HEK293 (cell line): ENCODE measurements around the gene SCTR.
A peak's percentile ranks its signal among the peaks of the same experiment; 100 is the strongest.

Source experiments
- CTCF ChIA-PET: fragments of 350-600 bp; formaldehyde crosslinking; extraction: SDS; loops from one replicate; lab custom pipeline; 2021; ENCODE audit warnings: antibody characterized with exemption; lab: Yijun Ruan, JAX
- POLR2A ChIA-PET: fragments of 300-600 bp; formaldehyde crosslinking; extraction: SDS; loops from one replicate; lab custom pipeline; 2020; ENCODE audit warnings: antibody characterized with exemption, inconsistent platforms; lab: Yijun Ruan, JAX
- H3K27ac ChIP-seq: fragments of 200-500 bp; sonication (Bioruptor generic); 2 replicates; pipeline ENCODE4 v1.5.1; 2014; ENCODE audit warnings: low read depth, low read length, control low read depth, inconsistent platforms; ENCODE audit errors: extremely low read depth
- H3K36me3 ChIP-seq, 2 experiments: fragments of 200-500 bp in 1 of 2; sonication (Bioruptor generic) in 1 of 2; 1 replicate in 1 of 2; 2 replicates in 1 of 2; pipeline ENCODE4 v1.5.1; 2014 to 2017; ENCODE audit warnings: inconsistent platforms in 2 of 2, low read length in 2 of 2; ENCODE audit not compliant: control insufficient read depth in 2 of 2, insufficient read depth in 1 of 2
- H3K4me1 ChIP-seq: fragments of 200-500 bp; sonication (Bioruptor generic); 2 replicates; pipeline ENCODE4 v1.5.1; 2014; ENCODE audit warnings: mild to moderate bottlenecking, low read length, inconsistent platforms; ENCODE audit not compliant: control insufficient read depth, insufficient read depth
- H3K4me3 ChIP-seq: 2 replicates; pipeline ENCODE4 v1.5.1; 2011; ENCODE audit warnings: low read depth, mild to moderate bottlenecking, control low read depth, low read length, moderate library complexity
- H3K9me3 ChIP-seq: fragments of 200-500 bp; sonication (Bioruptor generic); 2 replicates; pipeline ENCODE4 v1.5.1; 2014; ENCODE audit warnings: low read depth, low read length, inconsistent platforms; ENCODE audit not compliant: control insufficient read depth, insufficient read depth
- IKZF3 ChIP-seq: fragments of 450-650 bp; IDR thresholded peaks from 2 replicates; pipeline ENCODE4 v1.5.0; 2018; ENCODE audit warnings: missing biosample characterization, mild to moderate bottlenecking, missing genetic modification characterization, moderate library complexity
- RBAK ChIP-seq: fragments of 450-650 bp; formaldehyde crosslinking; IDR thresholded peaks from 2 replicates; pipeline ENCODE4 v1.5.1; 2016; ENCODE audit warnings: missing biosample characterization, missing genetic modification characterization
- SETDB1 ChIP-seq: IDR thresholded peaks from one replicate; pipeline ENCODE4 v1.6.1; 2017; ENCODE audit warnings: mild to moderate bottlenecking, low read length, moderate library complexity, mixed read lengths; ENCODE audit not compliant: insufficient read length
- TRIM28 ChIP-seq: IDR thresholded peaks from 2 replicates; pipeline ENCODE4 v1.6.1; 2011; ENCODE audit warnings: low read length, control low read depth, borderline replicate concordance
- ZFHX2 ChIP-seq: fragments of 450-650 bp; formaldehyde crosslinking; conservative IDR thresholded peaks from 2 replicates; pipeline ENCODE4 v1.5.1; 2016; ENCODE audit warnings: missing biosample characterization, missing genetic modification characterization
- ZFP69B ChIP-seq: fragments of 450-650 bp; formaldehyde crosslinking; IDR thresholded peaks from 2 replicates; pipeline ENCODE4 v1.5.1; 2016; ENCODE audit warnings: missing biosample characterization, missing genetic modification characterization
- ZNF155 ChIP-seq: fragments of 450-650 bp; formaldehyde crosslinking; IDR thresholded peaks from 2 replicates; pipeline ENCODE4 v1.5.1; 2016; ENCODE audit warnings: missing biosample characterization, missing genetic modification characterization
- ZNF175 ChIP-seq: fragments of 450-650 bp; formaldehyde crosslinking; IDR thresholded peaks from 2 replicates; pipeline ENCODE4 v1.5.1; 2016; ENCODE audit warnings: missing biosample characterization, missing genetic modification characterization
- ZNF239 ChIP-seq: fragments of 450-650 bp; formaldehyde crosslinking; IDR thresholded peaks from 2 replicates; pipeline ENCODE4 v1.5.1; 2016; ENCODE audit warnings: missing biosample characterization, missing genetic modification characterization
- ZNF248 ChIP-seq: fragments of 450-650 bp; formaldehyde crosslinking; IDR thresholded peaks from 2 replicates; pipeline ENCODE4 v1.5.1; 2017; ENCODE audit warnings: missing biosample characterization, missing genetic modification characterization
- ZNF266 ChIP-seq: fragments of 450-650 bp; formaldehyde crosslinking; IDR thresholded peaks from 2 replicates; pipeline ENCODE4 v1.5.1; 2016; ENCODE audit warnings: missing biosample characterization, missing genetic modification characterization, low read depth
- ZNF48 ChIP-seq: fragments of 450-650 bp; formaldehyde crosslinking; IDR thresholded peaks from 2 replicates; pipeline ENCODE4 v1.5.1; 2016; ENCODE audit warnings: missing biosample characterization, missing genetic modification characterization
- ZNF548 ChIP-seq: fragments of 450-650 bp; formaldehyde crosslinking; IDR thresholded peaks from 2 replicates; pipeline ENCODE4 v1.5.1; 2016; ENCODE audit warnings: missing biosample characterization, missing genetic modification characterization
- ZNF561 ChIP-seq: fragments of 450-650 bp; IDR thresholded peaks from 2 replicates; pipeline ENCODE4 v1.5.1; 2018; ENCODE audit warnings: missing biosample characterization, missing genetic modification characterization, borderline replicate concordance
- ZNF585B ChIP-seq: fragments of 450-650 bp; formaldehyde crosslinking; IDR thresholded peaks from 2 replicates; pipeline ENCODE4 v1.5.1; 2016; ENCODE audit warnings: missing biosample characterization, missing genetic modification characterization
- ZNF596 ChIP-seq: fragments of 450-650 bp; IDR thresholded peaks from 2 replicates; pipeline ENCODE4 v1.5.0; 2018; ENCODE audit warnings: missing biosample characterization, mild to moderate bottlenecking, missing genetic modification characterization, moderate library complexity
- ZNF621 ChIP-seq: fragments of 450-650 bp; formaldehyde crosslinking; IDR thresholded peaks from 2 replicates; pipeline ENCODE4 v1.5.1; 2017; ENCODE audit warnings: missing biosample characterization, missing genetic modification characterization
- ZNF707 ChIP-seq: fragments of 450-650 bp; formaldehyde crosslinking; IDR thresholded peaks from 2 replicates; pipeline ENCODE4 v1.5.1; 2016; ENCODE audit warnings: missing biosample characterization, missing genetic modification characterization
- ZNF843 ChIP-seq: fragments of 450-650 bp; formaldehyde crosslinking; IDR thresholded peaks from 2 replicates; pipeline ENCODE4 v1.5.1; 2016; ENCODE audit warnings: missing biosample characterization, missing genetic modification characterization
- ZSCAN23 ChIP-seq: fragments of 450-650 bp; formaldehyde crosslinking; IDR thresholded peaks from 2 replicates; pipeline ENCODE4 v1.5.1; 2016; ENCODE audit warnings: missing biosample characterization, missing genetic modification characterization
- TF ChIP-seq, protein P1 (sequence below): fragments of 450-650 bp; formaldehyde crosslinking; IDR thresholded peaks from 2 replicates; pipeline ENCODE4 v1.5.1; 2016; ENCODE audit warnings: missing biosample characterization, missing genetic modification characterization
- TF ChIP-seq, protein P2 (sequence below): fragments of 450-650 bp; formaldehyde crosslinking; IDR thresholded peaks from 2 replicates; pipeline ENCODE4 v1.5.1; 2017; ENCODE audit warnings: missing biosample characterization, missing genetic modification characterization
- TF ChIP-seq, protein P3 (sequence below): fragments of 450-650 bp; formaldehyde crosslinking; IDR thresholded peaks from 2 replicates; pipeline ENCODE4 v1.5.1; 2016; ENCODE audit warnings: missing biosample characterization, missing genetic modification characterization
- TF ChIP-seq, protein P4 (sequence below): fragments of 450-650 bp; formaldehyde crosslinking; IDR thresholded peaks from 2 replicates; pipeline ENCODE4 v1.5.1; 2016; ENCODE audit warnings: missing biosample characterization, missing genetic modification characterization, borderline replicate concordance
- TF ChIP-seq, protein P5 (sequence below): fragments of 450-650 bp; formaldehyde crosslinking; IDR thresholded peaks from 2 replicates; pipeline ENCODE4 v1.5.1; 2016; ENCODE audit warnings: missing biosample characterization, missing genetic modification characterization
- TF ChIP-seq, protein P6 (sequence below): fragments of 450-650 bp; formaldehyde crosslinking; IDR thresholded peaks from 2 replicates; pipeline ENCODE4 v1.5.1; 2017; ENCODE audit warnings: missing biosample characterization, missing genetic modification characterization
- TF ChIP-seq, protein P7 (sequence below): fragments of 450-650 bp; formaldehyde crosslinking; IDR thresholded peaks from 2 replicates; pipeline ENCODE4 v1.5.0; 2017; ENCODE audit warnings: missing biosample characterization, missing genetic modification characterization, borderline replicate concordance

SCTR gene

DNA sequence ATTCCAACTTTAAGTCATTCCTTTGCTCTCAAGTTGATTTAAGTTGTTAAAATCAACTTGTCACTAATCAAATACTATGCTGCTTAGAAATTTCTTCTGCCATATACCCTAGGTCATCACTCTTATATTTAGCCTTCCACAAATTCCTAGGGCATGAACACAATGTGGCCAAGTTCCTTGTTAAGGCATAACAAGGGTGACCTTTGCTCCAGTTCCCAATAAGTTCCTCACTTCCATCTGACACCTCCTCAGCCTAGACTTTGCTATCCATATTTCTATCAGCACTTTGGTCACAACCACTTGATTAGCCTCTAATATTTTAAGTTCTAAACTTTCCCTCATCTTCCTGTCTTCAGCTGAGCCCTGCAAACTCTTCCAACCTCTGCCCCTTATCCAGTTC, 102.5 kb downstream of the SCTR start:
- Histone ChIP-seq H3K36me3 (no peaks in the 10 kb centered on the region), H3K4me1 (no peaks in the 10 kb centered on the region), H3K9me3 (no peaks in the 10 kb centered on the region), H3K27ac (no peak overlapping the region), H3K4me3 (no peak overlapping the region)
- ChIA-PET POLR2A (no interaction called here), CTCF (interaction anchor here (1.3 to 1.6 kb wide), 2 partner anchors 15 to 16 kb away, joined by 3 to 5 read pairs; no protein-coding TSS in a partner anchor)
- no peak for TF ChIP-seq ZFHX2 (tag by site-specific recombination)
- TF ChIP-seq ZNF239, result no peak
- TF ChIP-seq RBAK (tag by site-specific recombination), result no peak
- TF ChIP-seq ZNF561, result no peak
- no peak for TF ChIP-seq ZNF621 (tag by site-specific recombination)
- TF ChIP-seq, protein P1, sequence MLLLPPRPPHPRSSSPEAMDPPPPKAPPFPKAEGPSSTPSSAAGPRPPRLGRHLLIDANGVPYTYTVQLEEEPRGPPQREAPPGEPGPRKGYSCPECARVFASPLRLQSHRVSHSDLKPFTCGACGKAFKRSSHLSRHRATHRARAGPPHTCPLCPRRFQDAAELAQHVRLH (tag by site-specific recombination), result no peak
- TF ChIP-seq, protein P2, sequence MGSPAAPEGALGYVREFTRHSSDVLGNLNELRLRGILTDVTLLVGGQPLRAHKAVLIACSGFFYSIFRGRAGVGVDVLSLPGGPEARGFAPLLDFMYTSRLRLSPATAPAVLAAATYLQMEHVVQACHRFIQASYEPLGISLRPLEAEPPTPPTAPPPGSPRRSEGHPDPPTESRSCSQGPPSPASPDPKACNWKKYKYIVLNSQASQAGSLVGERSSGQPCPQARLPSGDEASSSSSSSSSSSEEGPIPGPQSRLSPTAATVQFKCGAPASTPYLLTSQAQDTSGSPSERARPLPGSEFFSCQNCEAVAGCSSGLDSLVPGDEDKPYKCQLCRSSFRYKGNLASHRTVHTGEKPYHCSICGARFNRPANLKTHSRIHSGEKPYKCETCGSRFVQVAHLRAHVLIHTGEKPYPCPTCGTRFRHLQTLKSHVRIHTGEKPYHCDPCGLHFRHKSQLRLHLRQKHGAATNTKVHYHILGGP (tag by site-specific recombination), result no peak
- no peak for TF ChIP-seq ZNF48
- TF ChIP-seq ZNF175 (tag by site-specific recombination), result no peak
- TF ChIP-seq ZNF707, result no peak
- TF ChIP-seq, all 188 proteins: peak for 0

DNA sequence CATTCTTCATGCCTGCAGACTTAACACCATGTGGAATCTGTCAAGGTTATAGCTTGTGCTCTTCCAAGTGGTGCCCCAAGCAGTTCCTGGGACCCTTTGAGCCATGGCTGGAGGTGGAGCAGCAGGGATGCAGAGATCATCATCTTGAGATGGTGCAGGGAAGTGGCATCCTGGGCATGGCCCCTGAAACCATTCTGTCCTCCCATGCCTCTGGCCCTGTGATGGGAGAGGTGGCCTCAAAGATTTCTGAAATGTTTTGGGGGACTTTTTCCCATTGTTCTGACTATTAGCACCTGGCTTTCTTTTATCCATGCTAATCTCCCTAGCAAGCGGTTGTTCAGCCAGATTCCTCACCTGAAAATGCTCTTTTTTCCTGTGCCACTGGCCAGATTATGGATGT, 103.0 kb downstream of the SCTR start:
- no peaks in the 10 kb centered on the region for H3K4me1 ChIP-seq
- H3K27ac ChIP-seq, result no peak overlapping the region
- H3K9me3 ChIP-seq, result no peaks in the 10 kb centered on the region
- no peak overlapping the region for H3K4me3 ChIP-seq
- ChIA-PET CTCF (no interaction called here), POLR2A (no interaction called here)
- no peaks in the 10 kb centered on the region for H3K36me3 ChIP-seq
- TF ChIP-seq TRIM28 (peak; percentile 64; the same call in 1 of the 2 replicates), ZNF843 (tag by site-specific recombination) (no peak), ZSCAN23 (tag by site-specific recombination) (no peak), ZFP69B (tag by site-specific recombination) (no peak), ZNF548 (tag by site-specific recombination) (no peak), SETDB1 (peak; percentile 95), ZNF585B (tag by site-specific recombination) (peak; percentile 94), ZNF248 (tag by site-specific recombination) (no peak), ZNF155 (tag by site-specific recombination) (no peak), ZNF596 (no peak), ZNF266 (tag by site-specific recombination) (no peak), IKZF3 (no peak)
- TF ChIP-seq, protein P3, sequence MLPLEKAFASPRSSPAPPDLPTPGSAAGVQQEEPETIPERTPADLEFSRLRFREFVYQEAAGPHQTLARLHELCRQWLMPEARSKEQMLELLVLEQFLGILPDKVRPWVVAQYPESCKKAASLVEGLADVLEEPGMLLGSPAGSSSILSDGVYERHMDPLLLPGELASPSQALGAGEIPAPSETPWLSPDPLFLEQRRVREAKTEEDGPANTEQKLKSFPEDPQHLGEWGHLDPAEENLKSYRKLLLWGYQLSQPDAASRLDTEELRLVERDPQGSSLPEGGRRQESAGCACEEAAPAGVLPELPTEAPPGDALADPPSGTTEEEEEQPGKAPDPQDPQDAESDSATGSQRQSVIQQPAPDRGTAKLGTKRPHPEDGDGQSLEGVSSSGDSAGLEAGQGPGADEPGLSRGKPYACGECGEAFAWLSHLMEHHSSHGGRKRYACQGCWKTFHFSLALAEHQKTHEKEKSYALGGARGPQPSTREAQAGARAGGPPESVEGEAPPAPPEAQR (tag by site-specific recombination), result no peak
- TF ChIP-seq, protein P4, sequence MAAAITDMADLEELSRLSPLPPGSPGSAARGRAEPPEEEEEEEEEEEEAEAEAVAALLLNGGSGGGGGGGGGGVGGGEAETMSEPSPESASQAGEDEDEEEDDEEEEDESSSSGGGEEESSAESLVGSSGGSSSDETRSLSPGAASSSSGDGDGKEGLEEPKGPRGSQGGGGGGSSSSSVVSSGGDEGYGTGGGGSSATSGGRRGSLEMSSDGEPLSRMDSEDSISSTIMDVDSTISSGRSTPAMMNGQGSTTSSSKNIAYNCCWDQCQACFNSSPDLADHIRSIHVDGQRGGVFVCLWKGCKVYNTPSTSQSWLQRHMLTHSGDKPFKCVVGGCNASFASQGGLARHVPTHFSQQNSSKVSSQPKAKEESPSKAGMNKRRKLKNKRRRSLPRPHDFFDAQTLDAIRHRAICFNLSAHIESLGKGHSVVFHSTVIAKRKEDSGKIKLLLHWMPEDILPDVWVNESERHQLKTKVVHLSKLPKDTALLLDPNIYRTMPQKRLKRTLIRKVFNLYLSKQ, result no peak
- TF ChIP-seq, protein P5, sequence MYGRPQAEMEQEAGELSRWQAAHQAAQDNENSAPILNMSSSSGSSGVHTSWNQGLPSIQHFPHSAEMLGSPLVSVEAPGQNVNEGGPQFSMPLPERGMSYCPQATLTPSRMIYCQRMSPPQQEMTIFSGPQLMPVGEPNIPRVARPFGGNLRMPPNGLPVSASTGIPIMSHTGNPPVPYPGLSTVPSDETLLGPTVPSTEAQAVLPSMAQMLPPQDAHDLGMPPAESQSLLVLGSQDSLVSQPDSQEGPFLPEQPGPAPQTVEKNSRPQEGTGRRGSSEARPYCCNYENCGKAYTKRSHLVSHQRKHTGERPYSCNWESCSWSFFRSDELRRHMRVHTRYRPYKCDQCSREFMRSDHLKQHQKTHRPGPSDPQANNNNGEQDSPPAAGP (tag by site-specific recombination), result no peak
- TF ChIP-seq, protein P6, sequence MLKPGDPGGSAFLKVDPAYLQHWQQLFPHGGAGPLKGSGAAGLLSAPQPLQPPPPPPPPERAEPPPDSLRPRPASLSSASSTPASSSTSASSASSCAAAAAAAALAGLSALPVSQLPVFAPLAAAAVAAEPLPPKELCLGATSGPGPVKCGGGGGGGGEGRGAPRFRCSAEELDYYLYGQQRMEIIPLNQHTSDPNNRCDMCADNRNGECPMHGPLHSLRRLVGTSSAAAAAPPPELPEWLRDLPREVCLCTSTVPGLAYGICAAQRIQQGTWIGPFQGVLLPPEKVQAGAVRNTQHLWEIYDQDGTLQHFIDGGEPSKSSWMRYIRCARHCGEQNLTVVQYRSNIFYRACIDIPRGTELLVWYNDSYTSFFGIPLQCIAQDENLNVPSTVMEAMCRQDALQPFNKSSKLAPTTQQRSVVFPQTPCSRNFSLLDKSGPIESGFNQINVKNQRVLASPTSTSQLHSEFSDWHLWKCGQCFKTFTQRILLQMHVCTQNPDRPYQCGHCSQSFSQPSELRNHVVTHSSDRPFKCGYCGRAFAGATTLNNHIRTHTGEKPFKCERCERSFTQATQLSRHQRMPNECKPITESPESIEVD (tag by site-specific recombination), result no peak
- TF ChIP-seq, protein P7, sequence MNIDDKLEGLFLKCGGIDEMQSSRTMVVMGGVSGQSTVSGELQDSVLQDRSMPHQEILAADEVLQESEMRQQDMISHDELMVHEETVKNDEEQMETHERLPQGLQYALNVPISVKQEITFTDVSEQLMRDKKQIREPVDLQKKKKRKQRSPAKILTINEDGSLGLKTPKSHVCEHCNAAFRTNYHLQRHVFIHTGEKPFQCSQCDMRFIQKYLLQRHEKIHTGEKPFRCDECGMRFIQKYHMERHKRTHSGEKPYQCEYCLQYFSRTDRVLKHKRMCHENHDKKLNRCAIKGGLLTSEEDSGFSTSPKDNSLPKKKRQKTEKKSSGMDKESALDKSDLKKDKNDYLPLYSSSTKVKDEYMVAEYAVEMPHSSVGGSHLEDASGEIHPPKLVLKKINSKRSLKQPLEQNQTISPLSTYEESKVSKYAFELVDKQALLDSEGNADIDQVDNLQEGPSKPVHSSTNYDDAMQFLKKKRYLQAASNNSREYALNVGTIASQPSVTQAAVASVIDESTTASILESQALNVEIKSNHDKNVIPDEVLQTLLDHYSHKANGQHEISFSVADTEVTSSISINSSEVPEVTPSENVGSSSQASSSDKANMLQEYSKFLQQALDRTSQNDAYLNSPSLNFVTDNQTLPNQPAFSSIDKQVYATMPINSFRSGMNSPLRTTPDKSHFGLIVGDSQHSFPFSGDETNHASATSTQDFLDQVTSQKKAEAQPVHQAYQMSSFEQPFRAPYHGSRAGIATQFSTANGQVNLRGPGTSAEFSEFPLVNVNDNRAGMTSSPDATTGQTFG (tag by site-specific recombination), result no peak
